Liver (tissue), 9 donors: Measurements from ENCODE around the gene CC2D2A. TPM values are rescaled to one million over a fixed set of nuclear protein-coding genes. Genes with fewer than 3 reads are reported as not detected.

Source experiments
- DNase-seq: peaks from one replicate; pipeline ENCODE4 v3.0.0-alpha.2; 2017; ENCODE audit warnings: low spot score
- H3K27ac ChIP-seq, 2 donors: one replicate each; pipeline ENCODE4 v1.7.0; 2013; ENCODE audit warnings: inconsistent platforms in 2 of 2, low read length in 2 of 2, control low read depth in 1 of 2, low read depth in 1 of 2, mild to moderate bottlenecking in 1 of 2
- H3K27me3 ChIP-seq, 4 donors: one replicate each; pipeline versions ENCODE4 v1.6.1 to v1.7.0; 2013; ENCODE audit warnings: low read length in 3 of 4, inconsistent platforms in 1 of 4, mild to moderate bottlenecking in 1 of 4, moderate library complexity in 1 of 4; ENCODE audit not compliant: control insufficient read depth in 4 of 4, insufficient read depth in 4 of 4
- H3K36me3 ChIP-seq, 4 donors: one replicate each; pipeline versions ENCODE4 v1.6.1 to v1.7.0; 2013; ENCODE audit warnings: low read length in 3 of 4, mild to moderate bottlenecking in 3 of 4, low read depth in 1 of 4, moderate library complexity in 1 of 4; ENCODE audit not compliant: control insufficient read depth in 4 of 4, insufficient read depth in 3 of 4
- H3K4me1 ChIP-seq, 4 donors: one replicate each; pipeline versions ENCODE4 v1.6.1 to v1.7.0; 2013; ENCODE audit warnings: low read length in 3 of 4, mild to moderate bottlenecking in 3 of 4, moderate library complexity in 1 of 4; ENCODE audit not compliant: control insufficient read depth in 4 of 4, insufficient read depth in 4 of 4
- H3K4me3 ChIP-seq, 3 donors: one replicate each; pipeline versions ENCODE4 v1.6.1 to v1.7.0; 2013; ENCODE audit warnings: low read length in 3 of 3, control low read depth in 1 of 3, low read depth in 1 of 3, mild to moderate bottlenecking in 1 of 3
- H3K9ac ChIP-seq, 2 donors: one replicate each; pipeline ENCODE4 v1.7.0; 2013; ENCODE audit warnings: low read length in 2 of 2, mild to moderate bottlenecking in 2 of 2, moderate library complexity in 2 of 2, control low read depth in 1 of 2, low read depth in 1 of 2
- H3K9me3 ChIP-seq, 4 donors: one replicate each; pipeline versions ENCODE4 v1.6.1 to v1.7.0; 2013; ENCODE audit warnings: low read length in 3 of 4; ENCODE audit not compliant: control insufficient read depth in 4 of 4
- EGR1 ChIP-seq, 2 donors: IDR thresholded peaks; 2 replicates each; pipeline ENCODE4 v1.6.1; 2016 to 2018; ENCODE audit warnings: antibody characterized with exemption in 2 of 2, low read depth in 2 of 2
- FOXA1 ChIP-seq: IDR thresholded peaks from 2 replicates; pipeline ENCODE4 v1.6.1; 2016; ENCODE audit warnings: antibody characterized with exemption
- FOXA2 ChIP-seq: IDR thresholded peaks from 2 replicates; pipeline ENCODE4 v1.6.1; 2016; ENCODE audit warnings: antibody characterized with exemption
- GABPA ChIP-seq, 2 donors: IDR thresholded peaks in 1 of 2; conservative IDR thresholded peaks in 1 of 2; 2 replicates each; pipeline ENCODE4 v1.6.1; 2016; ENCODE audit warnings: antibody characterized with exemption in 2 of 2, mild to moderate bottlenecking in 1 of 2, moderate library complexity in 1 of 2
- HNF4A ChIP-seq, 2 donors: conservative IDR thresholded peaks; 2 replicates each; pipeline ENCODE4 v1.6.1; 2016; ENCODE audit warnings: antibody characterized with exemption in 2 of 2, mild to moderate bottlenecking in 2 of 2
- HNF4G ChIP-seq: IDR thresholded peaks from 2 replicates; pipeline ENCODE4 v1.6.1; 2016; ENCODE audit warnings: antibody characterized with exemption
- JUND ChIP-seq, 2 donors: IDR thresholded peaks; 2 replicates each; pipeline ENCODE4 v1.6.1; 2016; ENCODE audit warnings: antibody characterized with exemption in 2 of 2
- NR2F2 ChIP-seq: IDR thresholded peaks from 2 replicates; pipeline ENCODE4 v1.6.1; 2016; ENCODE audit warnings: antibody characterized with exemption
- RAD21 ChIP-seq, 2 donors: IDR thresholded peaks; 2 replicates each; pipeline ENCODE4 v1.6.1; 2016; ENCODE audit warnings: antibody characterized with exemption in 2 of 2, mild to moderate bottlenecking in 2 of 2
- RXRA ChIP-seq, 2 donors: IDR thresholded peaks; 2 replicates each; pipeline ENCODE4 v1.6.1; 2017 to 2018; ENCODE audit warnings: antibody characterized with exemption in 2 of 2, mild to moderate bottlenecking in 1 of 2
- SP1 ChIP-seq: IDR thresholded peaks from 2 replicates; pipeline ENCODE4 v1.6.1; 2018; ENCODE audit warnings: antibody characterized with exemption, mild to moderate bottlenecking
- TAF1 ChIP-seq: conservative IDR thresholded peaks from 2 replicates; pipeline ENCODE4 v1.6.1; 2016; ENCODE audit warnings: antibody characterized with exemption, mild to moderate bottlenecking
- YY1 ChIP-seq: IDR thresholded peaks from 2 replicates; pipeline ENCODE4 v1.6.1; 2016; ENCODE audit warnings: antibody characterized with exemption, mild to moderate bottlenecking
- WGBS: extraction: QIAGEN DNeasy Blood & Tissue Kit; methylation state at CpG from one replicate; pipeline ENCODE4 v1.1.7; 2013; 5-methylcytosine and 5-hydroxymethylcytosine counted together
- polyA plus RNA-seq, 2 donors: library from polyadenylated mRNA; stranded (reverse) in 1 of 2; unstranded in 1 of 2; fragments of 200-250 nt in 1 of 2; fragments of >200 nt in 1 of 2; fragmentation: Nextera tagmentation in 1 of 2; extraction: Ambion mirVana in 1 of 2; gene quantifications; one replicate each; pipeline versions ENCODE4 v1.2.1 to v1.2.3, GENCODE V29; 2013 to 2015
- total RNA-seq, 2 donors: library from RNA; depleted of rRNA; stranded (reverse); fragments of >200 nt; gene quantifications; one replicate each; pipeline ENCODE4 v1.2.3, GENCODE V29; 2014
- TF ChIP-seq, protein P1 (sequence below): IDR thresholded peaks from 2 replicates; pipeline ENCODE4 v1.6.1; 2016; ENCODE audit warnings: antibody characterized with exemption, mild to moderate bottlenecking
- TF ChIP-seq, protein P2 (sequence below): IDR thresholded peaks from 2 replicates; pipeline ENCODE4 v1.6.1; 2016; ENCODE audit warnings: antibody characterized with exemption
- TF ChIP-seq, protein P3 (sequence below): IDR thresholded peaks from 2 replicates; pipeline ENCODE4 v1.6.1; 2016; ENCODE audit warnings: antibody characterized with exemption
- TF ChIP-seq, protein P4 (sequence below): fragments of 150-350 bp; IDR thresholded peaks from 2 replicates; pipeline ENCODE4 v1.5.1; 2017; ENCODE audit warnings: improper control_type of control experiment, low read depth, low read length; ENCODE audit not compliant: missing input control
- TF ChIP-seq, protein P5 (sequence below): IDR thresholded peaks from 2 replicates; pipeline ENCODE4 v1.6.1; 2016; ENCODE audit warnings: antibody characterized with exemption
- donor health status: healthy.
- donor health status: healthy.
- donor health status: healthy.
- donor health status: healthy.
- donor health status: healthy.

The CC2D2A gene
- total and polyA plus RNA-seq, 4 donors, result 2.3 to 3.8 (median 2.9) TPM

DNA sequence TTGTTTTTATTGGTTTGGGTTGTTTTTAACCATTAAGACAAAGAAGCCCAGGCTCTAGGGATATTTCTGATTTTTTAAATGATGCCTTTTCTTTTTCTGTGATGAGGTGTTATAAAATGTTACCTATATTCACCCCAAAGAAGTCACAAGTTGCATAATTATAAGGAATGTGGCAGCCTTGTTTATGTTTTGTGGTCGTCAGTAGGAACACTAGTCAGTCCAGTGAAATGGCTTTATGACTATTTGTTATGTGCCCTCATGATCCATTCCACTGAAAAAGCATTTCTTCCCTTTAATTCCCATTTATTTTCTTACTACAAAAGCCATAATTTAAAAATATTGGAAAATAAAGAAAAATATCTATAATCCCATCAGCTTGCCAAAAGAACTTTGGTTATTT lies 34.4 kb downstream of the CC2D2A start (continued):
- TF ChIP-seq, protein P1, sequence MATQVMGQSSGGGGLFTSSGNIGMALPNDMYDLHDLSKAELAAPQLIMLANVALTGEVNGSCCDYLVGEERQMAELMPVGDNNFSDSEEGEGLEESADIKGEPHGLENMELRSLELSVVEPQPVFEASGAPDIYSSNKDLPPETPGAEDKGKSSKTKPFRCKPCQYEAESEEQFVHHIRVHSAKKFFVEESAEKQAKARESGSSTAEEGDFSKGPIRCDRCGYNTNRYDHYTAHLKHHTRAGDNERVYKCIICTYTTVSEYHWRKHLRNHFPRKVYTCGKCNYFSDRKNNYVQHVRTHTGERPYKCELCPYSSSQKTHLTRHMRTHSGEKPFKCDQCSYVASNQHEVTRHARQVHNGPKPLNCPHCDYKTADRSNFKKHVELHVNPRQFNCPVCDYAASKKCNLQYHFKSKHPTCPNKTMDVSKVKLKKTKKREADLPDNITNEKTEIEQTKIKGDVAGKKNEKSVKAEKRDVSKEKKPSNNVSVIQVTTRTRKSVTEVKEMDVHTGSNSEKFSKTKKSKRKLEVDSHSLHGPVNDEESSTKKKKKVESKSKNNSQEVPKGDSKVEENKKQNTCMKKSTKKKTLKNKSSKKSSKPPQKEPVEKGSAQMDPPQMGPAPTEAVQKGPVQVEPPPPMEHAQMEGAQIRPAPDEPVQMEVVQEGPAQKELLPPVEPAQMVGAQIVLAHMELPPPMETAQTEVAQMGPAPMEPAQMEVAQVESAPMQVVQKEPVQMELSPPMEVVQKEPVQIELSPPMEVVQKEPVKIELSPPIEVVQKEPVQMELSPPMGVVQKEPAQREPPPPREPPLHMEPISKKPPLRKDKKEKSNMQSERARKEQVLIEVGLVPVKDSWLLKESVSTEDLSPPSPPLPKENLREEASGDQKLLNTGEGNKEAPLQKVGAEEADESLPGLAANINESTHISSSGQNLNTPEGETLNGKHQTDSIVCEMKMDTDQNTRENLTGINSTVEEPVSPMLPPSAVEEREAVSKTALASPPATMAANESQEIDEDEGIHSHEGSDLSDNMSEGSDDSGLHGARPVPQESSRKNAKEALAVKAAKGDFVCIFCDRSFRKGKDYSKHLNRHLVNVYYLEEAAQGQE, result no peak
- TF ChIP-seq SP1 (no peak), HNF4A (conservative IDR thresholded peaks at IDR 0.05) (no peak)
- TF ChIP-seq, protein P2, sequence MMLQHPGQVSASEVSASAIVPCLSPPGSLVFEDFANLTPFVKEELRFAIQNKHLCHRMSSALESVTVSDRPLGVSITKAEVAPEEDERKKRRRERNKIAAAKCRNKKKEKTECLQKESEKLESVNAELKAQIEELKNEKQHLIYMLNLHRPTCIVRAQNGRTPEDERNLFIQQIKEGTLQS, result no peak

DNA sequence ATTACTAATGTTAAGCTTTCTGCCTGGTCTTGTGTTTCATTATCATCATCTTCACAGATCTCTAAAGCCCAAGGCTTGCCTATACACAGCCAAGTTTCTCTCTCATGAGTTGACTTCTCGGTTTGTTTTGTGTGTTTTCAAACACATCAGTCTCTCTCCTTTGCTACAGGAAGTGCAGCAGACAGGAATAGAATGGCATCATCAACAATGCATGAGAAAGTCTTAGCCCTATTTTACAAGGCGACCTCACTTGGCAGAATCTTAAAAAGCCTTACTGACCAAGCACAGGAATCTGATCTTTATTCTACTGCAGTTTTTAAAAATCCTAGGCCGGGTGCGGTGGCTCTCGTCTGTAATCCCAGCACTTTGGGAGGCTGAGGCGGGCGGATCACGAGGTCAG lies 36.8 kb downstream of the CC2D2A start:
- no peak overlapping the region for H3K4me3 ChIP-seq
- no peak overlapping the region for H3K9ac ChIP-seq
- DNase-seq, result no peak
- no peaks in the 10 kb centered on the region for H3K27me3 ChIP-seq
- no peaks in the 10 kb centered on the region for H3K9me3 ChIP-seq
- no peak for TF ChIP-seq FOXA1
- TF ChIP-seq, protein P3, sequence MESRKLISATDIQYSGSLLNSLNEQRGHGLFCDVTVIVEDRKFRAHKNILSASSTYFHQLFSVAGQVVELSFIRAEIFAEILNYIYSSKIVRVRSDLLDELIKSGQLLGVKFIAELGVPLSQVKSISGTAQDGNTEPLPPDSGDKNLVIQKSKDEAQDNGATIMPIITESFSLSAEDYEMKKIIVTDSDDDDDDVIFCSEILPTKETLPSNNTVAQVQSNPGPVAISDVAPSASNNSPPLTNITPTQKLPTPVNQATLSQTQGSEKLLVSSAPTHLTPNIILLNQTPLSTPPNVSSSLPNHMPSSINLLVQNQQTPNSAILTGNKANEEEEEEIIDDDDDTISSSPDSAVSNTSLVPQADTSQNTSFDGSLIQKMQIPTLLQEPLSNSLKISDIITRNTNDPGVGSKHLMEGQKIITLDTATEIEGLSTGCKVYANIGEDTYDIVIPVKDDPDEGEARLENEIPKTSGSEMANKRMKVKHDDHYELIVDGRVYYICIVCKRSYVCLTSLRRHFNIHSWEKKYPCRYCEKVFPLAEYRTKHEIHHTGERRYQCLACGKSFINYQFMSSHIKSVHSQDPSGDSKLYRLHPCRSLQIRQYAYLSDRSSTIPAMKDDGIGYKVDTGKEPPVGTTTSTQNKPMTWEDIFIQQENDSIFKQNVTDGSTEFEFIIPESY, result no peak
- TF ChIP-seq YY1, result no peak
- TF ChIP-seq, protein P2, result no peak
- TF ChIP-seq RXRA (IDR thresholded peaks at IDR 0.05), result no peak
- no peak for TF ChIP-seq JUND (IDR thresholded peaks at IDR 0.05)
- TF ChIP-seq GABPA (IDR thresholded peaks at IDR 0.05 in 1 of 2, conservative IDR thresholded peaks at IDR 0.05 in 1 of 2), result no peak
- TF ChIP-seq NR2F2, result no peak
- TF ChIP-seq, protein P4, sequence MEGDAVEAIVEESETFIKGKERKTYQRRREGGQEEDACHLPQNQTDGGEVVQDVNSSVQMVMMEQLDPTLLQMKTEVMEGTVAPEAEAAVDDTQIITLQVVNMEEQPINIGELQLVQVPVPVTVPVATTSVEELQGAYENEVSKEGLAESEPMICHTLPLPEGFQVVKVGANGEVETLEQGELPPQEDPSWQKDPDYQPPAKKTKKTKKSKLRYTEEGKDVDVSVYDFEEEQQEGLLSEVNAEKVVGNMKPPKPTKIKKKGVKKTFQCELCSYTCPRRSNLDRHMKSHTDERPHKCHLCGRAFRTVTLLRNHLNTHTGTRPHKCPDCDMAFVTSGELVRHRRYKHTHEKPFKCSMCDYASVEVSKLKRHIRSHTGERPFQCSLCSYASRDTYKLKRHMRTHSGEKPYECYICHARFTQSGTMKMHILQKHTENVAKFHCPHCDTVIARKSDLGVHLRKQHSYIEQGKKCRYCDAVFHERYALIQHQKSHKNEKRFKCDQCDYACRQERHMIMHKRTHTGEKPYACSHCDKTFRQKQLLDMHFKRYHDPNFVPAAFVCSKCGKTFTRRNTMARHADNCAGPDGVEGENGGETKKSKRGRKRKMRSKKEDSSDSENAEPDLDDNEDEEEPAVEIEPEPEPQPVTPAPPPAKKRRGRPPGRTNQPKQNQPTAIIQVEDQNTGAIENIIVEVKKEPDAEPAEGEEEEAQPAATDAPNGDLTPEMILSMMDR, result no peak
- TF ChIP-seq SP1, result no peak
- TF ChIP-seq EGR1 (IDR thresholded peaks at IDR 0.05; ENCODE audit: low read depth in 2 of 2), result no peak
- TF ChIP-seq, protein P5, sequence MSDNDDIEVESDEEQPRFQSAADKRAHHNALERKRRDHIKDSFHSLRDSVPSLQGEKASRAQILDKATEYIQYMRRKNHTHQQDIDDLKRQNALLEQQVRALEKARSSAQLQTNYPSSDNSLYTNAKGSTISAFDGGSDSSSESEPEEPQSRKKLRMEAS, result no peak
- TF ChIP-seq FOXA2, result no peak
- TF ChIP-seq, protein P1, result no peak
- TF ChIP-seq TAF1, result no peak
- no peak for TF ChIP-seq HNF4A (conservative IDR thresholded peaks at IDR 0.05)
- TF ChIP-seq HNF4G, result no peak
- TF ChIP-seq RAD21 (IDR thresholded peaks at IDR 0.05), result no peak
- H3K36me3 ChIP-seq, result peaks cover 0 to 2% (median under 1%) of the 10 kb centered on the region in 4 donors
- 85% methylated on average over 8 of the region's 8 CpGs for WGBS
- H3K4me1 ChIP-seq, result no peaks in the 10 kb centered on the region
- H3K27ac ChIP-seq, result no peak overlapping the region
